Adipocyte (in vitro differentiated cells): ENCODE measurements around the gene MYO9B.
A peak's percentile ranks its signal among the peaks of the same experiment; 100 is the strongest.

Source experiments
- DNase-seq: peaks from one replicate; pipeline ENCODE4 v3.0.0-alpha.2; 2015; ENCODE audit warnings: low read depth
- H3K27me3 ChIP-seq: replicated peaks from 2 replicates; pipeline ENCODE4 v1.7.0; 2013; ENCODE audit warnings: mild to moderate bottlenecking, low read length, moderate library complexity; ENCODE audit not compliant: control insufficient read depth, insufficient read depth
- H3K36me3 ChIP-seq: 2 replicates; pipeline ENCODE4 v1.7.0; 2013; ENCODE audit warnings: low read length, mild to moderate bottlenecking, moderate library complexity; ENCODE audit not compliant: control insufficient read depth, insufficient read depth, severe bottlenecking
- H3K4me1 ChIP-seq: 2 replicates; pipeline ENCODE4 v1.7.0; 2013; ENCODE audit warnings: mild to moderate bottlenecking, low read length, moderate library complexity; ENCODE audit not compliant: control insufficient read depth, insufficient read depth
- H3K4me3 ChIP-seq: 2 replicates; pipeline ENCODE4 v1.7.0; 2013; ENCODE audit warnings: mild to moderate bottlenecking, low read length, moderate library complexity
- H3K9ac ChIP-seq: 2 replicates; pipeline ENCODE4 v1.7.0; 2013; ENCODE audit warnings: mild to moderate bottlenecking, low read length, moderate library complexity
- H3K9me3 ChIP-seq: 2 replicates; pipeline ENCODE4 v1.7.0; 2013; ENCODE audit warnings: mild to moderate bottlenecking, low read length, moderate library complexity; ENCODE audit not compliant: control insufficient read depth

MYO9B gene

DNA sequence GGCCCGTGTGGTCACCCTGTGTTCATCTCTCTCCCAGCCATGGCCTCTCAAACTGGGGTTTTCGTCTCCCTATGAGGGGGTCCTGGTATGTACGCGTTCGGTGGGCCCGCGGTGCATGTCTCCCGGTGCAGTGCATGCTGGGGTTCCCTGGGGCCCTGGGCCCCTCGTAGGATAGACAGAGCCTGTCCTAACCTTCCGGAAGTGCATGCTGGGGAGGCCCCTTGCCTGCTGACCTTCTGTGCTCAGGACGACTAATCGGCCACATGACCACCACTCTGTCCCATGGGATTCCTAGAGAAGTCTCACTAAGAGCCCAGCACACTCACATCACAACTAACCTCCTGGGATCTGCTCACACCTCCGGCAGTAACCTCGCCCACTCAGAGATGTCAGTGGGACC lies 134.7 kb downstream of the MYO9B start:
- Histone ChIP-seq H3K4me3 (no peak overlapping the region), H3K4me1 (peaks cover 15% of the 10 kb centered on the region), H3K27me3 (no peaks in the 10 kb centered on the region), H3K36me3 (peaks cover 54% of the 10 kb centered on the region), H3K9ac (no peak overlapping the region), H3K9me3 (no peaks in the 10 kb centered on the region)
- DNase-seq, result no peak

DNA sequence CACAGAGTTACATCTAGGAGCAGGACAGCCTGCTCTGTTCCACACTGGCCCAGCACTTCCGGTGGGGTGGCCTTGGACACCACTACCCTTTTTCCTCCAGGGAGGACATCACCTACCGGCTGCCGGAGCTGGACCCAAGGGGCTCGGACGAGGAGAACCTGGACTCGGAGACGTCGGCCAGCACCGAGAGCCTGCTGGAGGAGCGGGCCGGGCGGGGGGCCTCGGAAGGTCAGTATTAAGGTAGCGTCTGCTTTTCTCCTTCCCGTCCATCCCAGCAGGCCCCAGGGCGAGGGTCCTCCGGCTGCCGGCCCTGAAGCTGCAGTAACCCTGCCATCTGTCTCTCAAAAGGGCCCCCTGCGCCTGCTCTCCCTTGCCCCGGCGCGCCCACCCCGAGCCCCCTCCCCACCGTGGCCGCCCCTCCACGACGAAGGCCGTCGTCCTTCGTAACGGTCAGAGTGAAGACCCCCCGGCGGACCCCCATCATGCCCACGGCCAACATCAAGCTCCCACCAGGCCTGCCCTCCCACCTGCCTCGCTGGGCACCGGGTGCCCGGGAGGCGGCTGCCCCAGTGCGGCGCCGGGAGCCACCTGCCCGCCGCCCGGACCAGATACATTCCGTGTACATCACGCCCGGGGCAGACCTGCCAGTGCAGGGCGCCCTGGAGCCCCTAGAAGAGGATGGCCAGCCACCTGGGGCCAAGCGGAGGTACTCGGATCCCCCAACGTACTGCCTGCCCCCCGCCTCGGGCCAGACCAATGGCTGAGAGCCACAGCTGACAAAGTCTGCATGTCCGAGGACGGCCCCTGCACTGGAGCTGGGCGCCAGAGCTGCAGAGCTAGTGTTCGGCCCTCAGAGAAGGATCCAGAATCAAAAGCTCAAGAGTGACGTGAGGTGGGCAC lies 136.2 kb downstream of the MYO9B start:
- H3K27me3 ChIP-seq, result no peaks in the 10 kb centered on the region
- H3K36me3 ChIP-seq, result peaks cover 42% of the 10 kb centered on the region
- no peaks in the 10 kb centered on the region for H3K9me3 ChIP-seq
- peaks cover 22% of the 10 kb centered on the region for H3K4me1 ChIP-seq
- no peak overlapping the region for H3K4me3 ChIP-seq
- no peak overlapping the region for H3K9ac ChIP-seq
- DNase-seq, result no peak

DNA sequence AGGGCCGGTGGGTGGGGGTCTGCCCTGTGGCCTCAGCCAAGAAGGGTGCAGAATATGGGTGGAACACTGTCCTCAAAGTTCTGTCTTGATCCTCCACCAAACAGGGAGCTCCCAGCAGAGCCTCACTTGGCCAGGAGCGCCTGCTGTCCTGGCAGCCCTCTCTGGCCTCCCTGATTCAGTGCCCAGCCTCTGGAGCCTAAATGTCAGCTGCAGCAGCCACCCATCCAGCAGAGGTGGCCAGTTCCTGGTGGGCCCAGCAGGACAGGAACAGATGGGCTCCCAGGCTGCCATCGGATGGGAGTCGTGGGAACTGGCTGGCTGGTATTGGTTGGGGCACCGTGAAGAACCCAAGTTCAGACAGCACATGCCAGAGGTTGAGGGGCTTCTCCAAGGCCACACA lies 137.8 kb downstream of the MYO9B start:
- no peak for DNase-seq
- H3K4me3 ChIP-seq, result no peak overlapping the region
- H3K9me3 ChIP-seq, result no peaks in the 10 kb centered on the region
- H3K4me1 ChIP-seq, result peaks cover 22% of the 10 kb centered on the region
- no peak overlapping the region for H3K9ac ChIP-seq
- H3K36me3 ChIP-seq, result peaks cover 52% of the 10 kb centered on the region
- H3K27me3 ChIP-seq, result no peaks in the 10 kb centered on the region

DNA sequence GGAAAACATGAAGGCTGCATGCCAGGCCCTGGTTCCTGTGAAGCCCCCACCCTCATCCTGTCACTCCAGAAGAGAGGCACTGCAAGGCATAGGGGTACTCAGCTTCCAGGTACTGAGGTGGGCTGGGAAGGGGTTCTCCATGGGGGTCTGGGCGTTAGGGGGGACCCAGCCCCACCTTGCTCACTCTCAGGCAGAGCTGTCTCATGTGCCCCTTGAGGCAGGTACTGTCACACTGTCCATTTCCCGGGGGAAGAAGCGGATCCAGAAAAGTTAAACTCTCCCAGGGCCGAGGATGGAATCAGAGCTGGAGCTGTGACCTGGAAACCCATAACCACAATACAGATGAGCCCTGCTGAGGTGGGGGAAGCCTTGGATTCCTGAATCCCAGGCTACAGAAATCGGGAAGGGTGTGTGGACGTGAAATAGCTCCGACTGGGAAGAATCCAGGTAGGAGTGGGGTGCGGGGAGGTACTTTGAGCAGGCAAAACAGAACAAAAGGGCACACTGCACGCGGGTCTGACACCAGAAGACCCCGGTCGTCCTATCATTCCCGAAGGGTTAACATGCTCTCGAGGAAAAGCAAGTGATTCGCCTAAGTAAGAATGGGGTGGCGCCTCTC lies 139.0 kb downstream of the MYO9B start:
- Histone ChIP-seq H3K4me3 (peak overlapping the region; percentile 92), H3K27me3 (no peaks in the 10 kb centered on the region), H3K9ac (peak overlapping the region; percentile 94), H3K9me3 (no peaks in the 10 kb centered on the region), H3K4me1 (peaks cover 22% of the 10 kb centered on the region), H3K36me3 (peaks cover 46% of the 10 kb centered on the region)
- DNase-seq, result no peak

DNA sequence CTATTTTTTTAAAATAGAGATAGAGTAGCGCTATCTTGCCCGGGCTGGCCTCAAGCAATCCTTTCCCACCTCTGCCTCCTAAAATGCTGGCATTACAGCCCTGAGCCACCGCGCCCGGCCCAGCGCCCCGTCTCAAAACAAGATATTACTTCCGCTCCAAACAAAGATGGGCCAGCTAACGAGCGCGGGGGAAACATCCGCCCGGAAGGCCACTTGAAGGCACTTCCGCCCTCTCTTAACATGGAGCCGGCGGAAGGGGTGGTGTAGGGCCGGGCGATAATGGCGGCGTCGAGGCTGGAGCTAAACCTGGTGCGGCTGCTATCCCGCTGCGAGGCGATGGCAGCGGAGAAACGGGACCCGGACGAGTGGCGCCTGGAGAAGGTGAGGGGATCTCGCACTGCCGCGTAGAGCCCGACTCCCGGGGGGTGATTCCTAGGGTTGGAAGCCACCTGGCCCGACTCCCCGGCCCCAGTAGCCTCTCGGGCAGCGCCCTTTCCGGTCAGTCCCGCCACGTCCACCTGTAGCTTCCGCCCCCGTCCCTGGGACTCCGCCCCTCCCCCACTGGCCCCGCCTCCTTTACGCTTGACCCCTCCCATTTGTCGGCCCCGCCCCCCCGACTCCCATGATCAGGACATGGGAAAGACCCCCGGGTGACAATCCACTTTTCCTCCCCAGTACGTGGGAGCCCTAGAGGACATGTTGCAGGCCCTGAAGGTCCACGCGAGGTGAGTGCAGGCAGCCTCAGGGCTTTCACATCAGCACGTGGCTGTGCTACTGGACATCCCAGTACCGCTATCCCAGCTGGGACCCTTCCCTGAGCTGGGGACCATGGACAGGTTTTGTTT lies 139.8 kb downstream of the MYO9B start, which contains the start of gene USE1:
USE1 (plus strand) TSS at position 231 of the 845 bp plus-strand sequence; CDS start at position 280, 49 bp downstream.
- Histone ChIP-seq H3K9me3 (no peaks in the 10 kb centered on the region), H3K27me3 (no peaks in the 10 kb centered on the region), H3K9ac (peak within 1 kb of the TSS; percentile 94), H3K36me3 (peaks cover 40% of the 10 kb centered on the region), H3K4me1 (peaks cover 20% of the 10 kb centered on the region), H3K4me3 (peak within 1 kb of the TSS; percentile 92)
- DNase-seq, result peak; percentile 95

DNA sequence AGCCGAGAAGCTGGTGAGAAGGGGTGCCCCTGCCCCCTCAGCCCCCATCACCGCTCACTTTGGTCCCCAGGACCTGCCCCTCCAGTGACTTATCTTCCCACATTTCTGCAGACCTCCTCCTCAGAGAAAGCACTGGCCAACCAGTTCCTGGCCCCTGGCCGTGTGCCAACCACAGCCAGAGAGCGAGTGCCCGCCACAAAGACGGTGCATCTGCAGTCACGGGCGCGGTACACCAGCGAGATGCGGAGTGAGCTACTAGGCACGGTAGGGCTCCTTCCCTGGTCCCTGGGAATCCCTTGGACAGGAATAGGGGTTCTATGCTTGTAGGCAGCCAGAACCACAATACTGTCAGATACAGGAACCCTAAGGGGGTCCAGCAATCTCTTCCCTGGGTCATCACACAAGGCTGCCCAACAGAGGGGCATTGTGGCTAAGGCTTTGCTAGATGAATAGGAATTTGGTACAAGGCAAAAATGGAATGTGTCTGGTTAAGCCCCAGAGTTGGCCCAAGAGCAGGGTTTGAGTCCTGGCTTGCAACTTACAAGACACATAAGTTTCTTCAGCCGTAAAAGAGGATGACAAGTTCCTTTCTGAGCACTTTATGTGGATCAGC lies 140.6 kb downstream of the MYO9B start:
- Histone ChIP-seq H3K9me3 (no peaks in the 10 kb centered on the region), H3K27me3 (no peaks in the 10 kb centered on the region), H3K4me3 (peak overlapping the region; percentile 92), H3K36me3 (peaks cover 34% of the 10 kb centered on the region), H3K9ac (peak overlapping the region; percentile 94), H3K4me1 (peaks cover 22% of the 10 kb centered on the region)
- DNase-seq, result no peak

DNA sequence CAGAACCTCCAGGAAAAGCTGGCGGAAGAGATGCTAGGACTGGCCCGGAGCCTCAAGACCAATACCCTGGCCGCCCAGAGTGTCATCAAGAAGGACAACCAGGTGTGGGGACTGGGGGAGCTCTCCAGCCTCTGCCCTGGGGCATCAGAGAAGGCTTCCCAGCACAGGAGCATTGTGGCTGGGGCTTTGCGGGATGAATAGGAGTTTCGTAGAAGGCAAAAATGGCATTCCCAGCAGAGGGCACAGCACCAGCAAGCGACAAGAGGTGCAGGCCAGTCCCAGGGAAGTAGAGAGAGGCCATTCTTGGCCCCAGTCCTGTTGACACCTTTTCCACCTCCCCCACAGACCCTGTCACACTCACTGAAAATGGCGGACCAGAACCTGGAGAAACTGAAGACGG lies 143.7 kb downstream of the MYO9B start:
- DNase-seq, result no peak
- Histone ChIP-seq H3K9me3 (no peaks in the 10 kb centered on the region), H3K36me3 (peaks cover 19% of the 10 kb centered on the region), H3K4me3 (no peak overlapping the region), H3K4me1 (peaks cover 22% of the 10 kb centered on the region), H3K9ac (no peak overlapping the region), H3K27me3 (no peaks in the 10 kb centered on the region)

DNA sequence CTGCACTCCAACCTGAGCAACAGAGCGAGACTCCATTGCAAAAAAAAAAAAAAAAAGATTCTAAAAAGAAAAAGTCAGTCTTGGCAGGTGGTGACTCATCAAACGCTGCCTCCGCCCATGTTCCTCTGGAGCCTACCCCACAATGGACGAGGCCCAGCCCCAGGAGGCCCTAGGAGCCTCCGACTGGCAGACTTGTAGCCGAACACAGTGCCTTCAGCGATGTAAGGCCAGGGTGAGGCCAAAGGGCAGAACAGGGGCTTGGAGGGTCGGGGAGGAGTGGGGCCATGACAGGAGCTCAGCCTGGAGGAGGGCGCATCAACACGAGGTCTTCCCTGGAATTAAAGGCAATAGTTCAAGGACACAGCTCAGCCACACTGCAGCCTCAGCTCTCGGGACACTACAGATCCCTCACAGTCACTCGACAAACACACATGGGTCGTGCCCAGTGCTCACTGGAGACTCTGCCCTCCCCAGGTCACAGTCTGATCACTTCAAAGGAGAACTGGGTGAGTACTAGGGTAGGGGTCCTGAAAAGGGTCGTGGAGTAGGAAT lies 144.7 kb downstream of the MYO9B start:
- H3K4me3 ChIP-seq, result no peak overlapping the region
- DNase-seq, result peak; percentile 64

DNA sequence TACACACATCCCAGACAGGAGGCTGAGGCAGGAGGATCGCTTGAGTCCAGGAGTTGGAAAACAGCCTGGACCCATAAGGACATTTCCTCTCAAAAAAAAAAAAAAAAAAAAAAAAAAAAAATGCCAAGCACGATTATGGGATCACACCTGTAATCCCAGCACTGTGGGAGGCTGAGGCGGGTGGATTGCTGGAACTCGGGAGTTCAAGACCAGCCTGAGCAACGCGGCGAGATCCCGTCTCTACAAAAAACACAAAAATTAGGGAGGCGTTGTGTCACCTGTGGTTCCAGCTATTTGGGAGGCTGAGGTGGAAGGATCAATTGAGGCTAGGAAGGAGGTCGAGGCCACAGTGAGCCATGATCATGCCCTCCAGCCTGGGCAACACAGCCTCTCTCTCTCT lies 149.5 kb downstream of the MYO9B start:
- no peak for DNase-seq
- Histone ChIP-seq H3K27me3 (no peaks in the 10 kb centered on the region), H3K36me3 (peaks cover 1% of the 10 kb centered on the region), H3K4me1 (peaks cover 9% of the 10 kb centered on the region), H3K9ac (no peak overlapping the region), H3K9me3 (no peaks in the 10 kb centered on the region), H3K4me3 (no peak overlapping the region)

More for the DNA sequence above, 144.7 kb downstream of the MYO9B start:
- peaks cover 15% of the 10 kb centered on the region for H3K4me1 ChIP-seq
- H3K36me3 ChIP-seq, result peaks cover 19% of the 10 kb centered on the region
- H3K27me3 ChIP-seq, result no peaks in the 10 kb centered on the region
- H3K9me3 ChIP-seq, result no peaks in the 10 kb centered on the region
- H3K9ac ChIP-seq, result peak overlapping the region; percentile 63

DNA sequence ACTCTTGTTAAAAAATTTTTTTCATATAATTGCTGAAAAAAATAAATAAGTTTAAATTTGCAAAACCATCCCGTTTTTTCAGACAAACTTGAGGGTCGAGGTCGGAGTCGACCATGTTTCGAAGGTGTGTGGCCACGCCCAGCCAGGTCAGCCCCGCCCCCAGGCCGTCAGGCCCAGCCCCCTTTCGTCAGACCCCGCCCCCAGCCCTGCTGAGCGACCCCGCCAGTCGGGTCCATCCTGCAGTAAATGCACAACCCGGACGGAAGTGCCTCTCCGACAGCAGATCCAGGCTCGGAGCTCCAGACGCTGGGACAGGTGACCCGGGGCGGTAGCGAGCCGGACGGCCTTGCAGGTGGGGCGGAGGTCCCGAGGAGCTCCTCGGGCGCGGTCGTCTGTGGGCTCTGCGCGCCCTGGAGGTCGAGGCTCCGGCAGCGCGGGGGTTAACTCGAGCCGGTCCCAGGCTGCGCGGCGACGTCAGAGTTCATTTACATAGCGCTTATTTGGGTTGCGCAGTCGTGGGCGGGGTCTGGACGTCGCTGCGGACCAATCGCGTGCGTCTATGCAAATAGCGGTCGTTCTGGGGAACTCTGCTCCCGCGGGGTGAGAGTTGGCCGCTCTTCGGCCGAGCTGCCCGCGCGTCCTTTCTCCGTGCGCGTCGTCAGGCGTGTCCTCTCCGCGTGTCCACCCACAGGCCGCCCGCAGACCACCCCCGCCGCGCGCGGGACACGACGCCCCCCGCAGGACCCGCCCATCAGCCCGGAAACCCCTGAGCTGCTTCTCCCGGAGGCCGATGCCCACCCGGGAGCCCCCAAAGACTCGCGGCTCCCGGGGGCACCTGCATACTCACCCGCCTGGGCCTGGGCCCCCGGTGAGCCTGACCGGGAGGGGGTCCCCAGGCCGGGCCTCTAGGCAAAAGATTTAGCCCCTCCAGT lies 150.7 kb downstream of the MYO9B start, which contains the start of gene OCEL1:
OCEL1 (plus strand) TSS at position 225 of the 932 bp plus-strand sequence; CDS start at position 247, 22 bp downstream.
- H3K36me3 ChIP-seq, result peaks cover 9% of the 10 kb centered on the region
- H3K4me1 ChIP-seq, result peaks cover 4% of the 10 kb centered on the region
- H3K4me3 ChIP-seq, result peak within 1 kb of the TSS; percentile 88
- H3K9me3 ChIP-seq, result no peaks in the 10 kb centered on the region
- DNase-seq, result peak; percentile 99
- no peaks in the 10 kb centered on the region for H3K27me3 ChIP-seq
- peak within 1 kb of the TSS; percentile 85 for H3K9ac ChIP-seq
